Endodermal cell (in vitro differentiated cells): Measurements from ENCODE around the gene FXYD1. TPM values are rescaled to one million over a fixed set of nuclear protein-coding genes. Genes with fewer than 3 reads are reported as not detected.

Experiments used
- DNase-seq: peaks from one replicate; pipeline ENCODE4 v3.0.0-alpha.2; 2017
- H3K27ac ChIP-seq: 2 replicates; pipeline ENCODE4 v1.5.1; 2013; ENCODE audit warnings: mild to moderate bottlenecking, low read depth, low read length, moderate library complexity
- H3K27me3 ChIP-seq: 2 replicates; pipeline ENCODE4 v1.6.1; 2013; ENCODE audit warnings: mild to moderate bottlenecking, low read length, moderate library complexity; ENCODE audit not compliant: insufficient read depth, control insufficient read depth, poor library complexity, severe bottlenecking
- H3K36me3 ChIP-seq: 2 replicates; pipeline ENCODE4 v1.7.0; 2013; ENCODE audit warnings: mild to moderate bottlenecking, low read length, moderate library complexity; ENCODE audit not compliant: control insufficient read depth, insufficient read depth
- H3K4me1 ChIP-seq: one replicate; pipeline ENCODE4 v1.7.0; 2013; ENCODE audit warnings: low read length; ENCODE audit not compliant: control insufficient read depth, insufficient read depth
- H3K4me3 ChIP-seq: 2 replicates; pipeline ENCODE4 v1.5.1; 2013; ENCODE audit warnings: mild to moderate bottlenecking, low read length, moderate library complexity
- H3K9ac ChIP-seq: 2 replicates; pipeline ENCODE4 v1.6.1; 2013; ENCODE audit warnings: mild to moderate bottlenecking, low read length, moderate library complexity; ENCODE audit not compliant: poor library complexity, severe bottlenecking; ENCODE audit errors: extremely low read depth
- H3K9me3 ChIP-seq: 2 replicates; pipeline ENCODE4 v1.6.1; 2013; ENCODE audit warnings: mild to moderate bottlenecking, low read length, moderate library complexity; ENCODE audit not compliant: control insufficient read depth
- H3K27ac Mint-ChIP-seq: 2 replicates; pipeline ENCODE4 v1.8.0; 2020; ENCODE audit warnings: mixed read lengths
- H3K27me3 Mint-ChIP-seq: 2 replicates; pipeline ENCODE4 v1.8.0; 2021; ENCODE audit warnings: mild to moderate bottlenecking, mixed read lengths; ENCODE audit not compliant: insufficient read depth
- H3K36me3 Mint-ChIP-seq: 2 replicates; pipeline ENCODE4 v1.8.0; 2020; ENCODE audit warnings: low read depth, mixed read lengths
- H3K4me1 Mint-ChIP-seq: 2 replicates; pipeline ENCODE4 v1.8.0; 2020; ENCODE audit warnings: mixed read lengths
- H3K4me3 Mint-ChIP-seq: 2 replicates; pipeline ENCODE4 v1.8.0; 2020; ENCODE audit warnings: mild to moderate bottlenecking, moderate library complexity, mixed read lengths
- H3K9me3 Mint-ChIP-seq: 2 replicates; pipeline ENCODE4 v1.8.0; 2020; ENCODE audit warnings: mild to moderate bottlenecking, mixed read lengths
- WGBS, 2 experiments: methylation state at CpG; one replicate each; pipeline versions ENCODE4 v1.1.5 to v1.1.7; 2013; ENCODE audit warnings: missing lambda C conversion rate in 2 of 2, mixed read lengths in 1 of 2; ENCODE audit not compliant: insufficient coverage in 1 of 2, insufficient read length in 1 of 2; 5-methylcytosine and 5-hydroxymethylcytosine counted together
- total RNA-seq, 2 donors: library from RNA; stranded (reverse); fragmentation: NEBNext Ultra II Directional in 1 of 2; extraction: Animal tissue kit (Norgen Biotek cat#: 25700) in 1 of 2; gene quantifications; 2 replicates in 1 of 2; 3 replicates in 1 of 2; pipeline ENCODE4 v1.2.1, GENCODE V29; 2021
- TF ChIP-seq, protein P1 (sequence below): fragments of 200-600 bp; sonication (generic); conservative IDR thresholded peaks from 2 replicates; pipeline ENCODE4 v1.5.0; 2021; ENCODE audit warnings: antibody characterized with exemption, mild to moderate bottlenecking

FXYD1 gene
- total RNA-seq, 2 donors from 2014 or later, result 0.75 TPM; not detected in 1

DNA sequence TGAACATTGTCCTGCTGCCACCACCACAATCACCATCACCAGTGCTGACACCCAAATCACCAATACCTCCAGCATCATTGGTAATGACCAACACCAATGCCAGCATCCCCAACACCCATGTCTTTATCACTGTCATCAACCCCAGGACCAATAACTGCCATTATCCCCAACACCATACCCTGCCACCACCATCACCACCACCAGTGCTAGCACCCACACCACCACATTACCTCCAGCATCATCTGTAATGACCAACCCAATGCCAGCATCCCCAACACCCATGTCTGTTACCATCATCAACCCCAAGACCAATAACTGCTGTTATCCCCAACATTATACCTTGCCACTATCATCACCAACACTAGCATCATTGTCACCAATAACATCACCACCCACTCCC is 6.4 kb upstream of the FXYD1 start:
- Histone ChIP-seq H3K4me1 (no peaks in the 10 kb centered on the region), H3K27ac (no peak overlapping the region), H3K27me3 (no peaks in the 10 kb centered on the region), H3K9me3 (no peaks in the 10 kb centered on the region), H3K9ac (no peak overlapping the region), H3K4me3 (no peak overlapping the region), H3K36me3 (no peaks in the 10 kb centered on the region)
- no peaks in the 10 kb centered on the region for H3K9me3 Mint-ChIP-seq
- H3K36me3 Mint-ChIP-seq, result no peaks in the 10 kb centered on the region
- DNase-seq, result no peak
- H3K27me3 Mint-ChIP-seq, result no peaks in the 10 kb centered on the region
- no peak overlapping the region for H3K27ac Mint-ChIP-seq
- TF ChIP-seq, protein P1, sequence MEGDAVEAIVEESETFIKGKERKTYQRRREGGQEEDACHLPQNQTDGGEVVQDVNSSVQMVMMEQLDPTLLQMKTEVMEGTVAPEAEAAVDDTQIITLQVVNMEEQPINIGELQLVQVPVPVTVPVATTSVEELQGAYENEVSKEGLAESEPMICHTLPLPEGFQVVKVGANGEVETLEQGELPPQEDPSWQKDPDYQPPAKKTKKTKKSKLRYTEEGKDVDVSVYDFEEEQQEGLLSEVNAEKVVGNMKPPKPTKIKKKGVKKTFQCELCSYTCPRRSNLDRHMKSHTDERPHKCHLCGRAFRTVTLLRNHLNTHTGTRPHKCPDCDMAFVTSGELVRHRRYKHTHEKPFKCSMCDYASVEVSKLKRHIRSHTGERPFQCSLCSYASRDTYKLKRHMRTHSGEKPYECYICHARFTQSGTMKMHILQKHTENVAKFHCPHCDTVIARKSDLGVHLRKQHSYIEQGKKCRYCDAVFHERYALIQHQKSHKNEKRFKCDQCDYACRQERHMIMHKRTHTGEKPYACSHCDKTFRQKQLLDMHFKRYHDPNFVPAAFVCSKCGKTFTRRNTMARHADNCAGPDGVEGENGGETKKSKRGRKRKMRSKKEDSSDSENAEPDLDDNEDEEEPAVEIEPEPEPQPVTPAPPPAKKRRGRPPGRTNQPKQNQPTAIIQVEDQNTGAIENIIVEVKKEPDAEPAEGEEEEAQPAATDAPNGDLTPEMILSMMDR, result no peak
- H3K4me1 Mint-ChIP-seq, result peaks cover 2% of the 10 kb centered on the region
- no peak overlapping the region for H3K4me3 Mint-ChIP-seq

DNA sequence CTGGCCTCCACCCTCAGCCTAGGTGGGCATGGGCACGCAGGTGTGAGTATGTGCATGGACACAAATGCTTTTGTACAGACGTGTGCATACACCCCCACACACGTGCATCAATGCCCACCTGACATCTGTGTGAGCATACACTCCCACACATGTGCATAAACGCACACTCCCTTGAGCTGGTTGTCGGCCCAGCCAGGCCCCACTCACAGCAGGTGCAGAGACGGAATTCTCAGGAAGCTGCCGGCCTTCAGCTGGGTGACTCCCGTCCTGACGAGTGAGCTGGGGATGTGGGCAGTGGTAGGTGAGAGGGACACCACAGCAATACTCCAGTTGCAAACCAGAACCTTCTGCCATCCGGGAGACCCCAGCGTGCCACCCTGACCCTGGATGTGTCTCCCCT is 4.8 kb upstream of the FXYD1 start:
- H3K36me3 ChIP-seq, result no peaks in the 10 kb centered on the region
- H3K36me3 Mint-ChIP-seq, result no peaks in the 10 kb centered on the region
- H3K4me1 ChIP-seq, result no peaks in the 10 kb centered on the region
- no peaks in the 10 kb centered on the region for H3K9me3 ChIP-seq
- H3K9ac ChIP-seq, result no peak overlapping the region
- no peak overlapping the region for H3K27ac Mint-ChIP-seq
- H3K27ac ChIP-seq, result no peak overlapping the region
- H3K4me1 Mint-ChIP-seq, result peaks cover 3% of the 10 kb centered on the region
- WGBS, 2 experiments, result 82 to 97% methylated on average over 7 to 11 of the region's 11 CpGs
- no peak overlapping the region for H3K4me3 ChIP-seq
- no peak for DNase-seq
- H3K9me3 Mint-ChIP-seq, result no peaks in the 10 kb centered on the region
- H3K27me3 ChIP-seq, result no peaks in the 10 kb centered on the region
- TF ChIP-seq, protein P1, result no peak
- no peaks in the 10 kb centered on the region for H3K27me3 Mint-ChIP-seq
- H3K4me3 Mint-ChIP-seq, result no peak overlapping the region

DNA sequence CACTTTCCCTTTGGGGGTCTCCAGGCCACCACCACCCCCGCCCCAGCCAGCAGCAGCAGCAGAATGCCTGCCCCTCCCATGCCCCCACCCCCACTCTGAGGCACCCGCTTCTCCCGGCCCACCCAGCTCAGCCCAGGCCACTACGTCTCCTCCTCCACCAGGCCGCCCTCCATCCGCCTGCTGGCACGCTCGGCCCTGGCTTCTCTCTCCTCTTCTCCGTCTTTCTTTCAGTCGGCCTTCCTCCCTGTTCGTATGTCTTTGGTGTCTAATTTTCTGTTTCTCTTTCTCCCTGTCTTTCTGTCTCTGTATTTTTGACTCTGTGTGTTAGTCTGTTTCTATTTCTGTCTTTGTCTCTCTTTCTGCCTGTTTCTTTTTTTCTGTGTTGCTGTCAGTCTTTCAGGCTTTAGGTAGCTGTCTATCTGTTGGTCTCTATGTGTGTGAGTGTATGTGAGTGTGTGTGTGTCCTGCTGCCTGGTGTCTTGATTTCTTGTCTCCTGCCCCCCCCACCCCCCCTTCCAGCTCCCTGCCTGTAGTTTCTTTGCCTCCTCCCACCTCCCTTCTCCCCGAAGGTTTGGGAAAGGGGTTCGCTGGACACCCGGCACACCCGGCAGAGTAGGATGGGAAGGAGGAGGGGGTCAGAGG is 3.9 kb upstream of the FXYD1 start, which contains the start of gene LGI4:
TSS of gene LGI4 (minus strand) at position 459 of the 642 bp plus-strand sequence. CDS start at position 80, 379 bp downstream.
- Mint-ChIP-seq H3K36me3 (no peaks in the 10 kb centered on the region), H3K9me3 (no peaks in the 10 kb centered on the region), H3K27me3 (no peaks in the 10 kb centered on the region), H3K27ac (no peak within 1 kb of the TSS), H3K4me3 (no peak within 1 kb of the TSS), H3K4me1 (peaks cover 4% of the 10 kb centered on the region)
- Histone ChIP-seq H3K4me3 (no peak within 1 kb of the TSS), H3K27me3 (no peaks in the 10 kb centered on the region), H3K27ac (no peak within 1 kb of the TSS), H3K9me3 (no peaks in the 10 kb centered on the region), H3K36me3 (no peaks in the 10 kb centered on the region), H3K9ac (no peak within 1 kb of the TSS), H3K4me1 (no peaks in the 10 kb centered on the region)
- DNase-seq, result no peak
- TF ChIP-seq, protein P1, result no peak
- WGBS, 2 experiments, result 77% methylated on average over 11 of the region's 15 CpGs; no CpG with 5 or more reads in 1 of the 2 experiments
